Smooth muscle cell (in vitro differentiated cells): ENCODE measurements around the gene FTSJ1. TPM values are rescaled to one million over a fixed set of nuclear protein-coding genes. Genes with fewer than 3 reads are reported as not detected.
A peak's percentile ranks its signal among the peaks of the same experiment; 100 is the strongest.

Source experiments
- DNase-seq: peaks from one replicate; lab custom pipeline; 2025; ENCODE audit not compliant: unreplicated experiment; lab: John Stamatoyannopoulos, UW
- H2AFZ ChIP-seq: fragments of 200-600 bp; sonication (generic); 2 replicates; pipeline ENCODE4 v1.6.0; 2016; ENCODE audit warnings: antibody characterized with exemption, low read depth, mild to moderate bottlenecking
- H3F3A ChIP-seq: fragments of 200-600 bp; sonication (generic); 2 replicates; pipeline ENCODE4 v1.6.0; 2017; ENCODE audit warnings: antibody characterized with exemption, low read depth
- H3K27ac ChIP-seq: fragments of 200-600 bp; sonication (generic); 2 replicates; pipeline ENCODE4 v1.5.1; 2016; ENCODE audit warnings: low read depth, mild to moderate bottlenecking
- H3K27me3 ChIP-seq: fragments of 200-600 bp; sonication (generic); 2 replicates; pipeline ENCODE4 v1.6.1; 2016; ENCODE audit warnings: low read depth, mild to moderate bottlenecking
- H3K36me3 ChIP-seq: fragments of 200-600 bp; sonication (generic); 2 replicates; pipeline ENCODE4 v1.5.1; 2016; ENCODE audit warnings: low read depth
- H3K4me1 ChIP-seq: fragments of 200-600 bp; sonication (generic); 2 replicates; pipeline ENCODE4 v1.5.1; 2016; ENCODE audit warnings: low read depth
- H3K4me2 ChIP-seq: fragments of 200-600 bp; sonication (generic); 2 replicates; pipeline ENCODE4 v1.6.0; 2016; ENCODE audit warnings: mild to moderate bottlenecking
- H3K4me3 ChIP-seq: fragments of 200-600 bp; sonication (generic); 2 replicates; pipeline ENCODE4 v1.5.1; 2016; ENCODE audit warnings: mild to moderate bottlenecking
- H3K79me2 ChIP-seq: fragments of 200-600 bp; sonication (generic); 2 replicates; pipeline ENCODE4 v1.6.0; 2016; ENCODE audit warnings: low read depth, mild to moderate bottlenecking
- H3K9ac ChIP-seq: fragments of 200-600 bp; sonication (generic); 2 replicates; pipeline ENCODE4 v1.6.0; 2016; ENCODE audit warnings: low read depth
- H3K9me3 ChIP-seq: fragments of 200-600 bp; sonication (generic); replicated peaks from 2 replicates; pipeline ENCODE4 v1.5.1; 2016; ENCODE audit warnings: low read depth
- H4K20me1 ChIP-seq: fragments of 200-600 bp; sonication (generic); 2 replicates; pipeline ENCODE4 v1.6.0; 2016; ENCODE audit warnings: low read depth
- WGBS: methylation state at CpG from one replicate; pipeline ENCODE4 v1.1.7; 2016; ENCODE audit warnings: low lambda C conversion rate; 5-methylcytosine and 5-hydroxymethylcytosine counted together
- polyA plus RNA-seq: library from polyadenylated mRNA; unstranded; fragments of >200 nt; fragmentation: Nextera tagmentation; extraction: Ambion mirVana; gene quantifications from 2 replicates; pipeline ENCODE4 v1.2.1, GENCODE V29; 2016
- total RNA-seq: library from RNA; depleted of rRNA; stranded (reverse); fragments of >200 nt; gene quantifications from 2 replicates; pipeline ENCODE4 v1.2.3, GENCODE V29; 2014
- TF ChIP-seq, protein P1 (sequence below): fragments of 200-600 bp; sonication (generic); IDR thresholded peaks from 2 replicates; pipeline ENCODE4 v1.5.1; 2017; ENCODE audit warnings: borderline replicate concordance, mild to moderate bottlenecking, antibody characterized with exemption; ENCODE audit not compliant: insufficient read depth, poor library complexity, severe bottlenecking

FTSJ1 gene
- total and polyA plus RNA-seq, 2 experiments from 2014 or later, result 60.6 to 80.8 TPM

DNA sequence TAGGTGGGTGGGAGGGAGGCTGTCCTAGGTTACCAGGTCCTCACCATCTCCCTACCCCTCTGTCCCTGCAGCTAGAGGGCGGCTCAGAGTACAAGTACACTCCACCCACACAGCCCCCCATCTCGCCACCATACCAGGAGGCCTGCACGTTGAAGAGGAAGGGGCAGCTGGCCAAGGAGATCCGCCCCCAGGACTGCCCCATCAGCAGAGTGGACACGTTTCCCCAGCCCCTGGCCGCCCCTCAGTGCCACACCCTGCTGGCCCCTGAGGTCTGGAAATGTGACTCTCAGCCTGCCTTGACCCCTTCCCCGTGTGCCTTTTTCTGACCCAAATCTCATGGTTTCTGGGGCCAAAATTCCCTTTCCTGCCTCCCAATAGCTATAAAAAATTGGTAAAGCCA lies 6.5 kb downstream of the FTSJ1 start:
- TF ChIP-seq, protein P1, sequence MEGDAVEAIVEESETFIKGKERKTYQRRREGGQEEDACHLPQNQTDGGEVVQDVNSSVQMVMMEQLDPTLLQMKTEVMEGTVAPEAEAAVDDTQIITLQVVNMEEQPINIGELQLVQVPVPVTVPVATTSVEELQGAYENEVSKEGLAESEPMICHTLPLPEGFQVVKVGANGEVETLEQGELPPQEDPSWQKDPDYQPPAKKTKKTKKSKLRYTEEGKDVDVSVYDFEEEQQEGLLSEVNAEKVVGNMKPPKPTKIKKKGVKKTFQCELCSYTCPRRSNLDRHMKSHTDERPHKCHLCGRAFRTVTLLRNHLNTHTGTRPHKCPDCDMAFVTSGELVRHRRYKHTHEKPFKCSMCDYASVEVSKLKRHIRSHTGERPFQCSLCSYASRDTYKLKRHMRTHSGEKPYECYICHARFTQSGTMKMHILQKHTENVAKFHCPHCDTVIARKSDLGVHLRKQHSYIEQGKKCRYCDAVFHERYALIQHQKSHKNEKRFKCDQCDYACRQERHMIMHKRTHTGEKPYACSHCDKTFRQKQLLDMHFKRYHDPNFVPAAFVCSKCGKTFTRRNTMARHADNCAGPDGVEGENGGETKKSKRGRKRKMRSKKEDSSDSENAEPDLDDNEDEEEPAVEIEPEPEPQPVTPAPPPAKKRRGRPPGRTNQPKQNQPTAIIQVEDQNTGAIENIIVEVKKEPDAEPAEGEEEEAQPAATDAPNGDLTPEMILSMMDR, result no peak
- H3K9ac ChIP-seq, result no peak overlapping the region
- no peak overlapping the region for H3K4me2 ChIP-seq
- H3K9me3 ChIP-seq, result no peaks in the 10 kb centered on the region
- H3K79me2 ChIP-seq, result no peaks in the 10 kb centered on the region
- no peak for DNase-seq
- H3K36me3 ChIP-seq, result peaks cover 4% of the 10 kb centered on the region
- no peak overlapping the region for H2AFZ ChIP-seq
- WGBS, result 77% methylated on average over 7 of the region's 7 CpGs
- H3K4me3 ChIP-seq, result no peak overlapping the region
- no peaks in the 10 kb centered on the region for H3K4me1 ChIP-seq
- no peaks in the 10 kb centered on the region for H3F3A ChIP-seq
- H3K27ac ChIP-seq, result no peak overlapping the region
- H3K27me3 ChIP-seq, result no peaks in the 10 kb centered on the region
- no peaks in the 10 kb centered on the region for H4K20me1 ChIP-seq

DNA sequence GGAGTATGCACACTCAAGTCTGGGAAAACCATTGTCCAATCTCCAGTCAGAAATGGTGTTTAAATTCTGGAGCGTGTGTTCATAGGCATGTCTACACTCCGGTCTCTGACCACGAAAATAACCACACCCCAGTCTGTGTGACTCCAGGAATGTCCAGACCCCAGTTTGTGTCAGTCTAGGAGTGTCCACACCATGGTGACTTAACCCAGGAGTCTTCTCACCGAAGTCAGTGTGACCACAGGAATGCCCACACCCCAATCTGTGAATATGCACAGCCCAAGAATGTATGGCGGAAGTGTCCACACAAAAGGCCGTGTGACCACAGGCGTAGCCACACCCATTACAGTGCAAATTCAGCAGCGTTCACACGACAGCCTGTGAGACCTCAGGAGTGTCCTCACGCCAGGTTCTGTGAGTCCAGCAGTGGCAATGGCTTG lies 11.4 kb downstream of the FTSJ1 start:
- Histone ChIP-seq H3K9ac (peak overlapping the region; percentile 78), H3K4me1 (no peaks in the 10 kb centered on the region), H3K79me2 (no peaks in the 10 kb centered on the region), H3K4me3 (no peak overlapping the region), H3K4me2 (no peak overlapping the region), H3K9me3 (no peaks in the 10 kb centered on the region), H3F3A (no peaks in the 10 kb centered on the region), H2AFZ (no peak overlapping the region), H4K20me1 (no peaks in the 10 kb centered on the region), H3K36me3 (peaks cover 4% of the 10 kb centered on the region), H3K27ac (peak overlapping the region; percentile 90), H3K27me3 (no peaks in the 10 kb centered on the region)
- TF ChIP-seq, protein P1, result no peak
- 55% methylated on average over 10 of the region's 10 CpGs for whole genome bisulfite sequencing
- no peak for DNase-seq

DNA sequence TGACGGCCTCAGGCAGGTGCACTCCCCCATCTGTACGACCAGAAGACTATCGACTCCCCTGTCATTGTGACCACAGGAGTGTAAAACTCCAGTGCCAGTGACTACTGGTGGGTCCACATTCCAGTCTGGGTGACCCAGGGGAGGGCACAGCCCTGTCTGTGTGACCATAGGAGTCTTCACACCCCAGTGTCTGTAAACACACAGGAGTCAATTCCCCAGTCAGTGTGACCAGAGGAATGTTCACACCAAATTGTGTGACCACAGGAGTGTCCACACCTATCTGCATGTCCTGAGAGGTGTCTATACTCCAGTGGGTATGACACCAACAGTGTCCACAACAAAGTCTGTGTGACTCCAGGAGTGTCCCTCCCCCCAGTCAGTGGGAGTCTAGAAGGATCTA lies 12.0 kb downstream of the FTSJ1 start:
- H3K27ac ChIP-seq, result peak overlapping the region; percentile 90
- H3K4me1 ChIP-seq, result no peaks in the 10 kb centered on the region
- TF ChIP-seq, protein P1, result no peak
- DNase-seq, result no peak
- H3K27me3 ChIP-seq, result no peaks in the 10 kb centered on the region
- H3K36me3 ChIP-seq, result peaks cover 1% of the 10 kb centered on the region
- peak overlapping the region; percentile 76 for H3K9ac ChIP-seq
- no peak overlapping the region for H2AFZ ChIP-seq
- no peaks in the 10 kb centered on the region for H4K20me1 ChIP-seq
- H3K4me2 ChIP-seq, result no peak overlapping the region
- H3K9me3 ChIP-seq, result no peaks in the 10 kb centered on the region
- 85% methylated on average over 3 of the region's 3 CpGs for WGBS
- no peaks in the 10 kb centered on the region for H3K79me2 ChIP-seq
- no peaks in the 10 kb centered on the region for H3F3A ChIP-seq
- H3K4me3 ChIP-seq, result no peak overlapping the region

DNA sequence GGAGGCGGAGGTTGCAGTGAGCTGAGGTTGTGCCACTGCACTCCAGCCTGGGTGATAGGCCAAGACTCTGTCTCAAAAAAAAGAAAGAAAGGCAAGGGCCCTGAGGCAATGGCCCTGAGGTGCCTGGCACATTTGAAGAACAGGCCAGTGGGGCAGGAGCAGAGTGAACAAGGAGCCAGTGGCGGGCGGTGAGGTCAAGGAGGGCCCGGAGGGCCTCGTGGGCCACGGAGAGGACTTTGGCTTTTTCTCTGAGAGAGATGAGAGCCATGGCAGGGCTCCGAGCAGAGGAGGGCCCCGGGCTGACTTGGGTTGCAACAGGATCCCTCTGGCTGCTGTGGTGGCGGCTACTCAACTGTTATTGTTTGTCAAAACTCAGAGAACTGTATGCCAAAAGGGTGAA lies 13.3 kb downstream of the FTSJ1 start:
- Histone ChIP-seq H3K27me3 (no peaks in the 10 kb centered on the region), H3K27ac (no peak overlapping the region), H3K79me2 (no peaks in the 10 kb centered on the region), H3K9ac (no peak overlapping the region), H3K36me3 (no peaks in the 10 kb centered on the region), H3K9me3 (no peaks in the 10 kb centered on the region), H3K4me1 (no peaks in the 10 kb centered on the region), H2AFZ (no peak overlapping the region), H3K4me2 (no peak overlapping the region), H3F3A (no peaks in the 10 kb centered on the region), H3K4me3 (no peak overlapping the region), H4K20me1 (no peaks in the 10 kb centered on the region)
- 79% methylated on average over 9 of the region's 9 CpGs for WGBS
- DNase-seq, result no peak
- TF ChIP-seq, protein P1, result no peak
